Stimulated activated naive B cell treated with anti-CD40 and anti-IgM and Interleukin-4, amounts not matched to agents 10 μg/mL and 1 μg/mL and 100 μg/mL, for 72 hours (primary cell): ENCODE measurements around the gene NRP1.
A peak's percentile ranks its signal among the peaks of the same experiment; 100 is the strongest.

Experiments
- ATAC-seq, 2 donors: fragments of 150-1000 bp; cut with Tn5 transposase; replicated peaks; 2 replicates each; pipeline ENCODE4 v1.10.0; 2021; ENCODE audit warnings: moderate library complexity in 1 of 2
- DNase-seq: peaks from one replicate; pipeline ENCODE4 v3.0.0; 2021
- H3K27ac Mint-ChIP-seq: one replicate; pipeline ENCODE4 v1.8.0; 2022; ENCODE audit warnings: mild to moderate bottlenecking, mixed read lengths
- H3K27me3 Mint-ChIP-seq, 2 donors: one replicate each; pipeline ENCODE4 v1.8.0; 2022; ENCODE audit warnings: mixed read lengths in 2 of 2
- H3K36me3 Mint-ChIP-seq, 2 donors: one replicate each; pipeline ENCODE4 v1.8.0; 2022; ENCODE audit warnings: mixed read lengths in 2 of 2, mild to moderate bottlenecking in 1 of 2
- H3K4me1 Mint-ChIP-seq, 2 donors: one replicate each; pipeline ENCODE4 v1.8.0; 2022; ENCODE audit warnings: mixed read lengths in 2 of 2, mild to moderate bottlenecking in 1 of 2
- H3K4me3 Mint-ChIP-seq, 2 donors: one replicate each; pipeline ENCODE4 v1.8.0; 2022; ENCODE audit warnings: mild to moderate bottlenecking in 2 of 2, mixed read lengths in 2 of 2, moderate library complexity in 1 of 2
- H3K9me3 Mint-ChIP-seq, 2 donors: one replicate each; pipeline ENCODE4 v1.8.0; 2022; ENCODE audit warnings: mixed read lengths in 2 of 2, mild to moderate bottlenecking in 1 of 2

The NRP1 gene

GRCh38 chr10:33335801-33336581 lies 1.5 kb upstream of the NRP1 start:
- Mint-ChIP-seq H3K36me3 (no peaks in the 10 kb centered on the region), H3K9me3 (no peaks in the 10 kb centered on the region), H3K4me3 (peak overlapping the region in 1 of 2 donors; percentile 18), H3K27ac (no peak overlapping the region), H3K4me1 (peaks cover 12 to 27% of the 10 kb centered on the region in 2 donors), H3K27me3 (peaks cover 56 to 72% of the 10 kb centered on the region in 2 donors)
- DNase-seq (no peak), ATAC-seq (no peak)

GRCh38 chr10:33335551-33335800 lies 1.0 kb upstream of the NRP1 start:
- peak overlapping the region in 1 of 2 donors; percentile 18 for H3K4me3 Mint-ChIP-seq

GRCh38 chr10:33334805-33335550 lies 511 bp upstream of the NRP1 start:
- H3K4me3 Mint-ChIP-seq = peak overlapping the region; percentile 72 to 78
- no peaks in the 10 kb centered on the region for H3K36me3 Mint-ChIP-seq
- peaks cover 12 to 33% of the 10 kb centered on the region in 2 donors for H3K4me1 Mint-ChIP-seq
- peaks cover 65 to 80% of the 10 kb centered on the region in 2 donors for H3K27me3 Mint-ChIP-seq
- DNase-seq = no peak
- ATAC-seq = peak; percentile 38 to 61
- no peaks in the 10 kb centered on the region for H3K9me3 Mint-ChIP-seq
- no peak overlapping the region for H3K27ac Mint-ChIP-seq

More at GRCh38 chr10:33335551-33335800, 1.0 kb upstream of the NRP1 start:
- H3K9me3 Mint-ChIP-seq = no peaks in the 10 kb centered on the region
- ATAC-seq (no peak), DNase-seq (no peak)
- H3K36me3 Mint-ChIP-seq = no peaks in the 10 kb centered on the region
- H3K27ac Mint-ChIP-seq = no peak overlapping the region
- H3K27me3 Mint-ChIP-seq = peaks cover 60 to 77% of the 10 kb centered on the region in 2 donors
- peaks cover 12 to 33% of the 10 kb centered on the region in 2 donors for H3K4me1 Mint-ChIP-seq

GRCh38 chr10:33333260-33334101 lies 986 bp downstream of the NRP1 start:
- Mint-ChIP-seq H3K36me3 (no peaks in the 10 kb centered on the region), H3K9me3 (no peaks in the 10 kb centered on the region), H3K27me3 (peaks cover 60 to 69% of the 10 kb centered on the region in 2 donors), H3K4me1 (peaks cover 12 to 33% of the 10 kb centered on the region in 2 donors), H3K27ac (peak overlapping the region; percentile 67), H3K4me3 (peak overlapping the region; percentile 66 to 78)
- ATAC-seq (peak in 1 of 2 donors; percentile 56), DNase-seq (no peak)

- H3K4me1 Mint-ChIP-seq = peaks cover 12 to 33% of the 10 kb centered on the region in 2 donors
- no peak overlapping the region for H3K27ac Mint-ChIP-seq
Observed at GRCh38 chr10:33332183-33333065, 2.0 kb downstream of the NRP1 start.

GRCh38 chr10:33331379-33331694 lies 3.1 kb downstream of the NRP1 start:
- peaks cover 10 to 27% of the 10 kb centered on the region in 2 donors for H3K4me1 Mint-ChIP-seq
- H3K4me3 Mint-ChIP-seq = no peak overlapping the region
- H3K9me3 Mint-ChIP-seq = no peaks in the 10 kb centered on the region
- no peaks in the 10 kb centered on the region for H3K36me3 Mint-ChIP-seq
- ATAC-seq (no peak), DNase-seq (no peak)
- H3K27me3 Mint-ChIP-seq = peaks cover 51 to 58% of the 10 kb centered on the region in 2 donors
- H3K27ac Mint-ChIP-seq = no peak overlapping the region

More at GRCh38 chr10:33332183-33333065, 2.0 kb downstream of the NRP1 start:
- ATAC-seq (no peak), DNase-seq (no peak)
- Mint-ChIP-seq H3K9me3 (no peaks in the 10 kb centered on the region), H3K36me3 (no peaks in the 10 kb centered on the region), H3K4me3 (no peak overlapping the region), H3K27me3 (peaks cover 59 to 67% of the 10 kb centered on the region in 2 donors)

GRCh38 chr10:33330543-33331378 lies 3.7 kb downstream of the NRP1 start:
- H3K36me3 Mint-ChIP-seq = no peaks in the 10 kb centered on the region
- no peaks in the 10 kb centered on the region for H3K9me3 Mint-ChIP-seq
- ATAC-seq = peak; percentile 69 to 73
- H3K4me1 Mint-ChIP-seq = peaks cover 7 to 21% of the 10 kb centered on the region in 2 donors
- H3K4me3 Mint-ChIP-seq = no peak overlapping the region
- H3K27ac Mint-ChIP-seq = no peak overlapping the region
- H3K27me3 Mint-ChIP-seq = peaks cover 45 to 53% of the 10 kb centered on the region in 2 donors
- no peak for DNase-seq

- ATAC-seq (no peak), DNase-seq (no peak)
- Mint-ChIP-seq H3K4me3 (no peak overlapping the region), H3K9me3 (no peaks in the 10 kb centered on the region), H3K36me3 (no peaks in the 10 kb centered on the region), H3K4me1 (peaks cover 4 to 15% of the 10 kb centered on the region in 2 donors), H3K27ac (no peak overlapping the region), H3K27me3 (peaks cover 36 to 38% of the 10 kb centered on the region in 2 donors)
Observed at GRCh38 chr10:33329178-33329577, 5.3 kb downstream of the NRP1 start.

- H3K9me3 Mint-ChIP-seq = no peaks in the 10 kb centered on the region
- no peak overlapping the region for H3K4me3 Mint-ChIP-seq
- H3K27me3 Mint-ChIP-seq = peaks cover 29 to 30% of the 10 kb centered on the region in 2 donors
- H3K27ac Mint-ChIP-seq = no peak overlapping the region
- peaks cover 0 to 6% of the 10 kb centered on the region in 2 donors for H3K4me1 Mint-ChIP-seq
- no peaks in the 10 kb centered on the region for H3K36me3 Mint-ChIP-seq
- no peak for DNase-seq
- no peak for ATAC-seq
Observed at GRCh38 chr10:33328253-33328652, 6.2 kb downstream of the NRP1 start.

- Mint-ChIP-seq H3K4me1 (peaks cover 0 to 6% of the 10 kb centered on the region in 2 donors), H3K36me3 (no peaks in the 10 kb centered on the region), H3K9me3 (no peaks in the 10 kb centered on the region), H3K27me3 (peaks cover 24 to 27% of the 10 kb centered on the region in 2 donors), H3K27ac (no peak overlapping the region), H3K4me3 (no peak overlapping the region)
- DNase-seq (no peak), ATAC-seq (no peak)
Observed at GRCh38 chr10:33327751-33328150, 6.7 kb downstream of the NRP1 start.

- no peaks in the 10 kb centered on the region for H3K9me3 Mint-ChIP-seq
- DNase-seq (no peak), ATAC-seq (no peak)
- H3K4me1 Mint-ChIP-seq = peaks cover 0 to 6% of the 10 kb centered on the region in 2 donors
- H3K36me3 Mint-ChIP-seq = no peaks in the 10 kb centered on the region
- no peak overlapping the region for H3K4me3 Mint-ChIP-seq
- no peak overlapping the region for H3K27ac Mint-ChIP-seq
- H3K27me3 Mint-ChIP-seq = peaks cover 15 to 20% of the 10 kb centered on the region in 2 donors
Observed at GRCh38 chr10:33326933-33327332, 7.5 kb downstream of the NRP1 start.

- Mint-ChIP-seq H3K4me1 (peaks cover 0 to 5% of the 10 kb centered on the region in 2 donors), H3K27me3 (peaks cover 8 to 15% of the 10 kb centered on the region in 2 donors), H3K27ac (no peak overlapping the region), H3K36me3 (no peaks in the 10 kb centered on the region), H3K4me3 (no peak overlapping the region), H3K9me3 (no peaks in the 10 kb centered on the region)
- DNase-seq (no peak), ATAC-seq (no peak)
Observed at GRCh38 chr10:33325929-33326328, 8.5 kb downstream of the NRP1 start.

- Mint-ChIP-seq H3K27me3 (no peaks in the 10 kb centered on the region), H3K4me3 (no peak overlapping the region), H3K36me3 (no peaks in the 10 kb centered on the region), H3K9me3 (no peaks in the 10 kb centered on the region), H3K27ac (no peak overlapping the region), H3K4me1 (no peaks in the 10 kb centered on the region)
- ATAC-seq (no peak), DNase-seq (no peak)
Observed at GRCh38 chr10:33323721-33324120, 10.7 kb downstream of the NRP1 start.
